H1 (cell line): ENCODE results near the gene LSM11. TPM values are rescaled to one million over a fixed set of nuclear protein-coding genes. Genes with fewer than 3 reads are reported as not detected.

Source experiments
- CTCF ChIA-PET: fragments of 300-600 bp; sonication (Branson Sonifier 250); formaldehyde crosslinking; loops from one replicate; lab custom pipeline; 2021; ENCODE audit not compliant: partially characterized antibody; lab: Charles Lee
- POLR2A ChIA-PET: fragments of 300-600 bp; sonication (Branson Sonifier 250); formaldehyde crosslinking; loops from one replicate; lab custom pipeline; 2021; ENCODE audit warnings: inconsistent platforms; ENCODE audit not compliant: partially characterized antibody; lab: Charles Lee
- DNase-seq, 2 experiments: peaks; one replicate each; pipeline versions ENCODE4 v3.0.0 to v3.0.0-alpha.2; 2010 to 2022; ENCODE audit warnings: low spot score in 2 of 2, low read depth in 1 of 2, mixed read lengths in 1 of 2
- FAIRE-seq: peaks from 2 replicates; lab custom pipeline; 2011; peaks lifted over from hg19 to GRCh38; lab: Jason Lieb, UNC
- H2AFZ ChIP-seq: 2 replicates; pipeline ENCODE4 v1.8.1; 2012; ENCODE audit warnings: low read length, inconsistent platforms
- H2AK5ac ChIP-seq: 2 replicates; pipeline ENCODE4 v1.6.1; 2013; ENCODE audit warnings: low read depth, low read length
- H2BK120ac ChIP-seq: replicated peaks from 2 replicates; pipeline ENCODE3; 2013; ENCODE audit warnings: low read depth, low read length, inconsistent platforms
- H2BK12ac ChIP-seq: 2 replicates; pipeline ENCODE4 v1.6.1; 2013; ENCODE audit warnings: low read depth, low read length
- H2BK15ac ChIP-seq: 2 replicates; pipeline ENCODE4 v1.6.1; 2013; ENCODE audit warnings: low read length
- H2BK20ac ChIP-seq: 2 replicates; pipeline ENCODE4 v1.6.1; 2013; ENCODE audit warnings: low read length
- H2BK5ac ChIP-seq: 2 replicates; pipeline ENCODE4 v1.6.1; 2013; ENCODE audit warnings: low read depth, low read length
- H3K14ac ChIP-seq: 2 replicates; pipeline ENCODE4 v1.6.1; 2013; ENCODE audit warnings: inconsistent platforms; ENCODE audit not compliant: insufficient read length
- H3K18ac ChIP-seq: 2 replicates; pipeline ENCODE4 v1.6.1; 2013; ENCODE audit warnings: low read length; ENCODE audit errors: extremely low read depth
- H3K23ac ChIP-seq: 2 replicates; pipeline ENCODE4 v1.6.1; 2013; ENCODE audit warnings: inconsistent platforms; ENCODE audit not compliant: insufficient read length
- H3K23me2 ChIP-seq: 2 replicates; pipeline ENCODE4 v1.6.1; 2013; ENCODE audit warnings: low read depth, low read length
- H3K27ac ChIP-seq: 2 replicates; pipeline ENCODE4 v1.6.1; 2011; ENCODE audit warnings: low read depth, low read length, inconsistent platforms
- H3K27me3 ChIP-seq, 4 experiments: replicated peaks in 1 of 4; 1 replicate in 1 of 4; 2 replicates in 3 of 4; pipeline versions ENCODE4 v1.6.1 to v1.8.1; 2011 to 2013; ENCODE audit warnings: low read length in 3 of 4, mild to moderate bottlenecking in 3 of 4, inconsistent platforms in 2 of 4, mixed read lengths in 2 of 4, moderate library complexity in 1 of 4; ENCODE audit not compliant: control insufficient read depth in 3 of 4, insufficient read depth in 3 of 4; ENCODE audit errors: extremely low read depth in 1 of 4
- H3K36me3 ChIP-seq, 4 experiments: 2 replicates each; pipeline versions ENCODE4 v1.6.1 to v1.8.1; 2011 to 2013; ENCODE audit warnings: mild to moderate bottlenecking in 4 of 4, low read length in 3 of 4, moderate library complexity in 2 of 4, control low read depth in 1 of 4, inconsistent platforms in 1 of 4; ENCODE audit not compliant: insufficient read depth in 4 of 4, control insufficient read depth in 2 of 4
- H3K4ac ChIP-seq: replicated peaks from 2 replicates; pipeline ENCODE3; 2013; ENCODE audit warnings: low read length, low read depth, mixed read lengths, inconsistent platforms; ENCODE audit not compliant: insufficient read length
- H3K4me1 ChIP-seq, 4 experiments: replicated peaks in 1 of 4; 1 replicate in 1 of 4; 2 replicates in 3 of 4; pipeline versions ENCODE4 v1.6.1 to v1.8.1; 2011 to 2013; ENCODE audit warnings: low read length in 3 of 4, inconsistent platforms in 2 of 4, mixed read lengths in 1 of 4; ENCODE audit not compliant: insufficient read depth in 4 of 4, control insufficient read depth in 3 of 4
- H3K4me2 ChIP-seq, 2 experiments: 2 replicates each; pipeline versions ENCODE4 v1.6.1 to v1.8.1; 2011 to 2013; ENCODE audit warnings: low read depth in 2 of 2, low read length in 2 of 2, control low read depth in 1 of 2, inconsistent platforms in 1 of 2, mild to moderate bottlenecking in 1 of 2; ENCODE audit not compliant: insufficient read depth in 1 of 2
- H3K4me3 ChIP-seq, 4 experiments: fragments of 200-600, 300-600 bp in 1 of 4; sonication (generic), shearing (Covaris generic), sonication (Bioruptor Twin) in 1 of 4; 2 replicates each; pipeline versions ENCODE4 v1.5.1 to v1.8.1; 2011 to 2016; ENCODE audit warnings: low read length in 4 of 4, low read depth in 3 of 4, control low read depth in 2 of 4, inconsistent platforms in 2 of 4, mild to moderate bottlenecking in 2 of 4, mixed read lengths in 1 of 4, moderate library complexity in 1 of 4; ENCODE audit not compliant: insufficient read depth in 2 of 4; ENCODE audit errors: extremely low read depth in 1 of 4
- H3K56ac ChIP-seq: replicated peaks from 2 replicates; pipeline ENCODE3; 2013; ENCODE audit warnings: low read depth, mild to moderate bottlenecking, mixed read lengths, low read length, inconsistent platforms; ENCODE audit not compliant: insufficient read length
- H3K79me1 ChIP-seq: 2 replicates; pipeline ENCODE4 v1.6.1; 2013; ENCODE audit warnings: low read depth, low read length, control low read depth
- H3K79me2 ChIP-seq, 2 experiments: 2 replicates each; pipeline versions ENCODE4 v1.6.1 to v1.8.1; 2012 to 2013; ENCODE audit warnings: low read length in 2 of 2, mild to moderate bottlenecking in 2 of 2, inconsistent platforms in 1 of 2; ENCODE audit not compliant: insufficient read depth in 2 of 2, control insufficient read depth in 1 of 2
- H3K9ac ChIP-seq, 4 experiments: replicated peaks in 1 of 4; 1 replicate in 1 of 4; 2 replicates in 3 of 4; pipeline versions ENCODE4 v1.6.1 to v1.8.1; 2011 to 2013; ENCODE audit warnings: low read depth in 3 of 4, low read length in 3 of 4, control low read depth in 2 of 4, mild to moderate bottlenecking in 2 of 4, moderate library complexity in 2 of 4, inconsistent platforms in 1 of 4; ENCODE audit errors: extremely low read depth in 1 of 4
- H3K9me3 ChIP-seq, 2 experiments: 2 replicates each; pipeline versions ENCODE4 v1.6.1 to v1.8.1; 2012 to 2013; ENCODE audit warnings: mild to moderate bottlenecking in 2 of 2, moderate library complexity in 2 of 2, control low read depth in 1 of 2, inconsistent platforms in 1 of 2, low read depth in 1 of 2, low read length in 1 of 2, mixed read lengths in 1 of 2; ENCODE audit not compliant: insufficient read depth in 2 of 2
- H4K20me1 ChIP-seq, 2 experiments: replicated peaks in 1 of 2; 2 replicates each; pipeline versions ENCODE3 to v1.8.1; 2011 to 2013; ENCODE audit warnings: inconsistent platforms in 2 of 2, low read length in 2 of 2, mild to moderate bottlenecking in 1 of 2; ENCODE audit not compliant: insufficient read depth in 2 of 2, control insufficient read depth in 1 of 2
- H4K5ac ChIP-seq: 2 replicates; pipeline ENCODE4 v1.6.1; 2013; ENCODE audit warnings: low read length, low read depth, mixed read lengths, inconsistent platforms; ENCODE audit not compliant: insufficient read length
- H4K8ac ChIP-seq: 2 replicates; pipeline ENCODE4 v1.8.0; 2013; ENCODE audit warnings: mild to moderate bottlenecking, moderate library complexity, low read length, inconsistent platforms; ENCODE audit not compliant: insufficient read depth; ENCODE audit errors: extremely low read depth
- H4K91ac ChIP-seq: replicated peaks from 2 replicates; pipeline ENCODE3; 2013; ENCODE audit warnings: low read length, mixed read lengths, inconsistent platforms; ENCODE audit not compliant: insufficient read length
- CBX8 ChIP-seq: fragments of 300-800, 300-1000 bp; sonication (generic); IDR thresholded peaks from 2 replicates; pipeline ENCODE4 v1.7.1; 2016; ENCODE audit warnings: low read depth, low read length, borderline replicate concordance
- CEBPB ChIP-seq: IDR thresholded peaks from 2 replicates; pipeline ENCODE4 v1.6.1; 2012; ENCODE audit warnings: low read depth, low read length
- E2F6 ChIP-seq: IDR thresholded peaks from 2 replicates; pipeline ENCODE4 v1.6.1; 2012; ENCODE audit warnings: inconsistent platforms
- NRF1 ChIP-seq: IDR thresholded peaks from 2 replicates; pipeline ENCODE4 v1.6.1; 2011; ENCODE audit warnings: mild to moderate bottlenecking, low read depth, low read length, improper control_type of control experiment
- POLR2AphosphoS5 ChIP-seq: IDR thresholded peaks from 2 replicates; pipeline ENCODE4 v1.6.1; 2011; ENCODE audit warnings: low read depth, low read length
- RXRA ChIP-seq: IDR thresholded peaks from 2 replicates; pipeline ENCODE4 v1.6.1; 2011; ENCODE audit warnings: low read depth, mild to moderate bottlenecking, low read length, moderate library complexity; ENCODE audit not compliant: insufficient read depth
- SRF ChIP-seq: IDR thresholded peaks from 2 replicates; pipeline ENCODE4 v1.6.1; 2011; ENCODE audit warnings: mild to moderate bottlenecking, low read depth, low read length, moderate library complexity
- YY1 ChIP-seq: IDR thresholded peaks from 2 replicates; pipeline ENCODE4 v1.6.1; 2011; ENCODE audit warnings: low read depth, mild to moderate bottlenecking, low read length
- WGBS, 2 experiments: shearing (Covaris generic) in 1 of 2; methylation state at CpG; one replicate each; pipeline versions ENCODE4 v1.1.6 to v1.1.7; 2013 to 2015; ENCODE audit warnings: low lambda C conversion rate in 2 of 2, mixed read lengths in 2 of 2, inconsistent platforms in 1 of 2, low coverage in 1 of 2, missing lambda C conversion rate in 1 of 2; ENCODE audit not compliant: insufficient replicate concordance in 2 of 2, insufficient coverage in 1 of 2, insufficient read length in 1 of 2; ENCODE audit errors: extremely low coverage in 1 of 2, missing lambda C conversion rate in 1 of 2; 5-methylcytosine and 5-hydroxymethylcytosine counted together
- polyA plus RNA-seq, 7 experiments: library from polyadenylated mRNA; depleted of rRNA in 3 of 7; stranded (reverse) in 5 of 7; unstranded in 2 of 7; fragments of >200 nt in 5 of 7; fragments of 200-250 nt in 2 of 7; gene quantifications; 1 replicate in 5 of 7; 2 replicates in 1 of 7; 4 replicates in 1 of 7; pipeline versions ENCODE4 v1.2.1 to v1.2.3, GENCODE V29; 2011 to 2013; ENCODE audit warnings: missing spikeins in 2 of 7, mixed read lengths in 2 of 7
- total RNA-seq: library from RNA; stranded (reverse); fragmentation: NEBNext Ultra II Directional; extraction: Animal tissue kit (Norgen Biotek cat#: 25700); gene quantifications from 2 replicates; pipeline ENCODE4 v1.2.1, GENCODE V29; 2021

The LSM11 gene
- total and polyA plus RNA-seq, 2 of the 8 experiments (the other 6 are each of a cell fraction or from before 2014, with no cell fraction given), result 1.8 to 3.9 TPM

- CTCF ChIA-PET, result interaction anchor here (1.1 to 1.6 kb wide), 4 partner anchors 9 to 229 kb away, joined by 3 to 5 read pairs (median 4); partner anchors contain the start of gene LSM11
- H3K36me3 ChIP-seq, result no peaks in the 10 kb centered on the region
- no peaks in the 10 kb centered on the region for H3K4me1 ChIP-seq
- H3K23ac ChIP-seq, result no peak overlapping the region
- no peak overlapping the region for H2BK15ac ChIP-seq
- no peak overlapping the region for H2BK120ac ChIP-seq
- no peak overlapping the region for H2BK12ac ChIP-seq
- H3K27ac ChIP-seq, result no peak overlapping the region
- H3K56ac ChIP-seq, result no peak overlapping the region
- H4K91ac ChIP-seq, result no peak overlapping the region
- H3K79me1 ChIP-seq, result no peaks in the 10 kb centered on the region
- H3K27me3 ChIP-seq, result no peaks in the 10 kb centered on the region
- H4K20me1 ChIP-seq, result peaks cover 0 to 3% of the 10 kb centered on the region in 2 experiments
- no peak overlapping the region for H2BK20ac ChIP-seq
- no peak overlapping the region for H2AFZ ChIP-seq
- no peak overlapping the region for H3K18ac ChIP-seq
- H3K9me3 ChIP-seq, result no peaks in the 10 kb centered on the region
- H3K79me2 ChIP-seq, result no peaks in the 10 kb centered on the region
- no peak overlapping the region for H4K5ac ChIP-seq
- H3K4me2 ChIP-seq, result no peak overlapping the region
- H3K9ac ChIP-seq, result no peak overlapping the region
- TF ChIP-seq NRF1, result no peak
- TF ChIP-seq CBX8, result no peak
- no peak for TF ChIP-seq E2F6
- no peak for TF ChIP-seq SRF
- no peak for TF ChIP-seq RXRA
- TF ChIP-seq CEBPB, result no peak
- TF ChIP-seq POLR2AphosphoS5, result no peak
- no peak for TF ChIP-seq YY1
- no peak overlapping the region for H3K14ac ChIP-seq
- H3K4ac ChIP-seq, result no peak overlapping the region
- WGBS, 2 experiments, result 94% methylated on average over 3 of the region's 3 CpGs; no CpG with 5 or more reads in 1 of the 2 experiments
- H2BK5ac ChIP-seq, result no peak overlapping the region
- H4K8ac ChIP-seq, result no peak overlapping the region
- DNase-seq (no peak), FAIRE-seq (no peak)
- no peaks in the 10 kb centered on the region for H3K23me2 ChIP-seq
- H3K4me3 ChIP-seq, result no peak overlapping the region
- POLR2A ChIA-PET, result no interaction called here
- no peak overlapping the region for H2AK5ac ChIP-seq
Observed at GRCh38 chr5:157767689-157768088, 24.2 kb downstream of the LSM11 start.
